Measurements from ENCODE around the gene JAK2.

Gene JAK2

DNA sequence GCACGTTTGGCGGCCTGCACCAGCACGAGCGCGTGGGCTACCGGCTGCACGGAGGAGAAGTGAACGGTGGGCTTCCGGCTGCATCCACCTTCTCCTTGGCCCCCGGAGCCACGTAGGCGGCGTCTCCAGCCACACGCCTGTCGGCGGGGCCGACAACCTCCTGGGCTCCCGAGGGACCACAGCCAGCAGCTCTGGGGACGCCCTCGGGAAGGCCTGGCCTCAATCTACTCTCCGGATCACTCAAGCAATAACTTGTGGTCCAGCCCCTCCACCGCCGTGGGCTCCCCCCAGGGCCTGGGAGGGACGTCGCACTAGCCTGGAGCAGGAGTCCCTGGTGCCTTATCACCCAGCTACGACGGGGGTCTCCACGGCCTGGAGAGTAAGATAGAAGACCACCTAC is 126.6 kb downstream of the JAK2 start:
- TF ChIP-seq, protein P1, sequence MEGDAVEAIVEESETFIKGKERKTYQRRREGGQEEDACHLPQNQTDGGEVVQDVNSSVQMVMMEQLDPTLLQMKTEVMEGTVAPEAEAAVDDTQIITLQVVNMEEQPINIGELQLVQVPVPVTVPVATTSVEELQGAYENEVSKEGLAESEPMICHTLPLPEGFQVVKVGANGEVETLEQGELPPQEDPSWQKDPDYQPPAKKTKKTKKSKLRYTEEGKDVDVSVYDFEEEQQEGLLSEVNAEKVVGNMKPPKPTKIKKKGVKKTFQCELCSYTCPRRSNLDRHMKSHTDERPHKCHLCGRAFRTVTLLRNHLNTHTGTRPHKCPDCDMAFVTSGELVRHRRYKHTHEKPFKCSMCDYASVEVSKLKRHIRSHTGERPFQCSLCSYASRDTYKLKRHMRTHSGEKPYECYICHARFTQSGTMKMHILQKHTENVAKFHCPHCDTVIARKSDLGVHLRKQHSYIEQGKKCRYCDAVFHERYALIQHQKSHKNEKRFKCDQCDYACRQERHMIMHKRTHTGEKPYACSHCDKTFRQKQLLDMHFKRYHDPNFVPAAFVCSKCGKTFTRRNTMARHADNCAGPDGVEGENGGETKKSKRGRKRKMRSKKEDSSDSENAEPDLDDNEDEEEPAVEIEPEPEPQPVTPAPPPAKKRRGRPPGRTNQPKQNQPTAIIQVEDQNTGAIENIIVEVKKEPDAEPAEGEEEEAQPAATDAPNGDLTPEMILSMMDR (IDR thresholded peaks at IDR 0.05; ENCODE audit: borderline replicate concordance, insufficient read depth, low read depth, low read length), result no peak
- no peak overlapping the region for H3K4me3 ChIP-seq (ENCODE audit: low read depth, low read length)

DNA sequence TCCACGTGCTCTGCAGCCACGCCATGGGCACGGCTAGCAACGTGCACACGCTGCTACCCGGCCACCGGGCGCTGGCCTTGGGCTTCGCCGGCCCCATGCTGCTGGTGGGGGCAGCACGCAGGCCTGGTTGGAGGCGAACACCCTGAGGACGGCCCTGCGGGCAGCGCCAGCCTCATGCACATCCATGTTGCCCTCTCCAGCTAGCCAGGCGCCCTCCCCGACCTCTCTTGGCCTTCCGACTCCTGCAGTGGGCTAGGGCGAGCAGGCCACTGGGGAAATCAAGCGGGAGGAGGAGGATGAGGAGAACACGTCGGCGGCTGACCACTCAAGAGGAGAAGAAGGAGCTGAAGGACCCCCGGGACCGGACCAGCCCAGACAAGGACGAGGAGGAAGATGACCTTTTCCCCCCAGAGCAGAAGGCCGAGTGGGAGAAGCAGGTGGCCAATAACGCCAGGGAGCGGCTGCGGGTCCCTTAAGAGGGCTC is 127.1 kb downstream of the JAK2 start:
- no peak overlapping the region for H3K4me3 ChIP-seq (ENCODE audit: low read depth, low read length)
- TF ChIP-seq, protein P1 (IDR thresholded peaks at IDR 0.05; ENCODE audit: borderline replicate concordance, insufficient read depth, low read depth, low read length), result no peak

DNA sequence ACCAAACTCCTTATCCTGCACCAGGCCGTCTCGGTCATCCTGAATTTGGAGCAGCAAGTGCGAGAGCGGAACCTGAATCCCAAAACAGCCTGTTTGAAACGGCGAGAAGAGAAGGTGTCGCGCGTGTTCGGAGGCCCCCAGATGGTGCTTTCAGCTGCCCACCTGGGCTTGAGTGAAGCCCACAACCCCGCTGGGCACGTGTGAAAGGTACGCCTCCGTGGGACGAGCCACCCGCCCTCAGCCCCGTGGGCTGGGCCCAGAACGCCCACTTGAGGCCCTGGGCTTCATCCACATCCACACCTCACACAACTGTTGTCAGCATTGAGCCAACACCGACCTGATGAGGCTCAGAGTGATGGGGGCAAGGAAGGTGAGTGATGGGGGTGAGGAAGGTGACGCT is 127.6 kb downstream of the JAK2 start:
- H3K4me3 ChIP-seq (ENCODE audit: low read depth, low read length), result no peak overlapping the region
- TF ChIP-seq, protein P1 (IDR thresholded peaks at IDR 0.05; ENCODE audit: borderline replicate concordance, insufficient read depth, low read depth, low read length), result no peak

DNA sequence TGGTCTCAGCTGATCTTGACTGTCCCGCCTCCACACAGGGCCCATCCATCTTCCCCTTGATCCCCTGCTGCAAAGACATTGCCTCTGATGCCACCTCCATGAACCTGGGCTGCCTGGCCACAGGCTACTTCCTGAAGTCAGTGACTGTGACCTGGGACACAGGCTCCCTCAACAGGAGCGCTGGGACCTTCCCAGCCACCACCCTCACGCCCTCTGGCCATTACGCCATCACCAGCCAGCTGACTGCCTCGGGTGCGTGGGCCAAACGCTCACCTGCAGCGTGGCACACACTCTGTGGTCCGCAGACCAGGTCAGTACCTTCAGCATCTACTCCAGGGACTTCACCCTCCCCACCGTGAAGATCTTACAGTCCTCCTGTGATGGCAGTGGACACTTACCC is 128.5 kb downstream of the JAK2 start:
- TF ChIP-seq, protein P1 (IDR thresholded peaks at IDR 0.05; ENCODE audit: borderline replicate concordance, insufficient read depth, low read depth, low read length), result no peak

DNA sequence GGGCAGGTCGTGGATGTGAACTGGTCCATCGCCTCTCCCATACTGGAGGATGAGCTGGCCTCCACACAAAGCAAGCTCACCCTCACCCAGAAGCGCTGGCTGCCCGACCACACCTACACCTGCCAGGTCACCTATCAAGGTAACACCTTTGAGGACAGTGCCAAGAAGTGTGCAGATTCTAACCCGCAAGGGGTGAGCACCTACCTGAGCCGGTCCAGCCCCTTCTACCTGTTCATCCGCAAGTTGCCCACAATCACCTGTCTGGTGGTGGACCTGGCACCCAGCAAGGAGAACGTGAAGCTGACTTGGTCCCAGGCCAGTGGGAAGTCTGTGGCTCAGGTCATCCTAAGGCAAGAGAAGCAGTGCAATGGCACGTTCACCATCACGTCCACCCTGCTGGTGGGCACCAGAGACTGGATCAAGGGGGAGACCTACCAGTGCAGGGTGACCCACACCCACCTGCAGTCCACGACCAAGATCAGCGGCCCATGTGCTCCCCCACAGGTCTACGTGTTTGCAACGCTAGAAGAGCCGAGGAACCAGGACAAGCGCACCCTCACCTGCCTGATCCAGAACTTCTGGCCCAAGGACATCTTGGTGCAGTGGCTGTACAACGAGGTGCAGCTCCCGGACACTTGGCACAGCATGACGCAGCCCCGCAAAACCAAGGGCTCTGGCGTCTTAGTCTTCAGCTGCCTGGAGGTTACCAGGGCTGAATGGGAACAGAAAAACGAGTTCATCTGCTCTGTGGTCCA is 129.1 kb downstream of the JAK2 start:
- TF ChIP-seq, protein P1 (IDR thresholded peaks at IDR 0.05; ENCODE audit: borderline replicate concordance, insufficient read depth, low read depth, low read length), result no peak
- no peak overlapping the region for H3K4me3 ChIP-seq (ENCODE audit: low read depth, low read length)

More for the DNA sequence above, 128.5 kb downstream of the JAK2 start:
- no peak overlapping the region for H3K4me3 ChIP-seq (ENCODE audit: low read depth, low read length)

DNA sequence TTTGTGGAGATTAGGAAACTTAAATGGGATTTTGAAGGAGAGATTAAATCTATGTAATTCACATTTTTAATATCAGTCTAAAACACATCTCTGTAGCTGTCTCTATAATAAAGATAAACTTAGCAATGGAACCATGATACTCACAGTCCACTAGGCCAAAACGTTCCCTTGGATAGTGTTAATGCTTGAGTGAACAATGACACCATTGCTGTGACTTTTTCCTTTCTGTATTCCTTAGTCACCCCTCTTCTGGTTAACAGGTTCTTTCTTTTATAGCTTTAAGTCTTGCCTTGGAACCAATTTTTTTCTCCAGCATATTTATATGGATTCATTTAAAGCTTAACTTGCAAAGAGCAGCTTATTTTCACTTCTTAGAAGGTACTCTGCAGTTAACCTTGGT is 137.0 kb downstream of the JAK2 start:
- H3K4me3 ChIP-seq (ENCODE audit: low read depth, low read length), result no peak overlapping the region
- TF ChIP-seq, protein P1 (IDR thresholded peaks at IDR 0.05; ENCODE audit: borderline replicate concordance, insufficient read depth, low read depth, low read length), result no peak

DNA sequence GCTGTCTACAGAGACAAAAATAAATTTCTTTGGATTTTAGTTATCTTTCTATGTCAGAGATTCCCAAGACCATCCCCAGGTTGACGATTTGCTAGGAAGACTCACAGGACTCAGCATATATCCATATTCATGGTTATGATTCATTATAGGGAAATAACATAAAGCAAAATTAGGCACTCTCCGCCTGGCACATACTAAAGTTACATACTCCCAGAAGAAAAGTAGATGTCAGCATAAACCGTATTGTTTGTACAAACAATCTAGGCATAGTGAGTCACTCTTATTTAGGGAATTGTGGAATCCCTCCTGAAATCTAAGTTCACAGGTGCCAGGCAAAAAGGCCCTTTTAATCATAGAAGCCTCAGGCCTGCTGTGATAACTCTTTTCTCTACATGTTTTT is 137.4 kb downstream of the JAK2 start:
- H3K4me3 ChIP-seq (ENCODE audit: low read depth, low read length), result no peak overlapping the region
- TF ChIP-seq, protein P1 (IDR thresholded peaks at IDR 0.05; ENCODE audit: borderline replicate concordance, insufficient read depth, low read depth, low read length), result no peak

Measured in GM12875 (cell line).